Kidney epithelial cell (primary cell): Measurements from ENCODE around the gene MARVELD3. TPM values are rescaled to one million over a fixed set of nuclear protein-coding genes. Genes with fewer than 3 reads are reported as not detected.

ENCODE experiments used
- DNase-seq: peaks from one replicate; pipeline ENCODE4 v3.0.0-alpha.2; 2010; ENCODE audit warnings: low read depth
- H3K27me3 ChIP-seq: 2 replicates; pipeline ENCODE4 v1.6.0; 2011; ENCODE audit warnings: low read length; ENCODE audit not compliant: control insufficient read depth, insufficient read depth
- H3K36me3 ChIP-seq: 2 replicates; pipeline ENCODE4 v1.5.1; 2011; ENCODE audit warnings: low read length; ENCODE audit not compliant: control insufficient read depth, insufficient read depth
- H3K4me3 ChIP-seq: 2 replicates; pipeline ENCODE4 v1.5.1; 2011; ENCODE audit warnings: low read depth, mild to moderate bottlenecking, control low read depth, low read length
- total RNA-seq: library from RNA; depleted of rRNA; stranded (reverse); fragments of >200 nt; gene quantifications from 2 replicates; pipeline ENCODE4 v1.2.3, GENCODE V29; 2015
- TF ChIP-seq, protein P1 (sequence below): IDR thresholded peaks from 2 replicates; pipeline ENCODE4 v1.5.1; 2011; ENCODE audit warnings: mild to moderate bottlenecking, moderate library complexity, low read length, control low read depth, inconsistent platforms; ENCODE audit not compliant: insufficient read depth, poor library complexity, severe bottlenecking

MARVELD3 gene
- total RNA-seq, 1 donor from 2014 or later, result 15.7 TPM

- Histone ChIP-seq H3K36me3 (no peaks in the 10 kb centered on the region), H3K4me3 (no peak overlapping the region), H3K27me3 (no peaks in the 10 kb centered on the region)
- TF ChIP-seq, protein P1, sequence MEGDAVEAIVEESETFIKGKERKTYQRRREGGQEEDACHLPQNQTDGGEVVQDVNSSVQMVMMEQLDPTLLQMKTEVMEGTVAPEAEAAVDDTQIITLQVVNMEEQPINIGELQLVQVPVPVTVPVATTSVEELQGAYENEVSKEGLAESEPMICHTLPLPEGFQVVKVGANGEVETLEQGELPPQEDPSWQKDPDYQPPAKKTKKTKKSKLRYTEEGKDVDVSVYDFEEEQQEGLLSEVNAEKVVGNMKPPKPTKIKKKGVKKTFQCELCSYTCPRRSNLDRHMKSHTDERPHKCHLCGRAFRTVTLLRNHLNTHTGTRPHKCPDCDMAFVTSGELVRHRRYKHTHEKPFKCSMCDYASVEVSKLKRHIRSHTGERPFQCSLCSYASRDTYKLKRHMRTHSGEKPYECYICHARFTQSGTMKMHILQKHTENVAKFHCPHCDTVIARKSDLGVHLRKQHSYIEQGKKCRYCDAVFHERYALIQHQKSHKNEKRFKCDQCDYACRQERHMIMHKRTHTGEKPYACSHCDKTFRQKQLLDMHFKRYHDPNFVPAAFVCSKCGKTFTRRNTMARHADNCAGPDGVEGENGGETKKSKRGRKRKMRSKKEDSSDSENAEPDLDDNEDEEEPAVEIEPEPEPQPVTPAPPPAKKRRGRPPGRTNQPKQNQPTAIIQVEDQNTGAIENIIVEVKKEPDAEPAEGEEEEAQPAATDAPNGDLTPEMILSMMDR, result no peak
- DNase-seq, result no peak
Measured at GRCh38 chr16:71672125-71672524, 46.1 kb downstream of the MARVELD3 start.

DNA sequence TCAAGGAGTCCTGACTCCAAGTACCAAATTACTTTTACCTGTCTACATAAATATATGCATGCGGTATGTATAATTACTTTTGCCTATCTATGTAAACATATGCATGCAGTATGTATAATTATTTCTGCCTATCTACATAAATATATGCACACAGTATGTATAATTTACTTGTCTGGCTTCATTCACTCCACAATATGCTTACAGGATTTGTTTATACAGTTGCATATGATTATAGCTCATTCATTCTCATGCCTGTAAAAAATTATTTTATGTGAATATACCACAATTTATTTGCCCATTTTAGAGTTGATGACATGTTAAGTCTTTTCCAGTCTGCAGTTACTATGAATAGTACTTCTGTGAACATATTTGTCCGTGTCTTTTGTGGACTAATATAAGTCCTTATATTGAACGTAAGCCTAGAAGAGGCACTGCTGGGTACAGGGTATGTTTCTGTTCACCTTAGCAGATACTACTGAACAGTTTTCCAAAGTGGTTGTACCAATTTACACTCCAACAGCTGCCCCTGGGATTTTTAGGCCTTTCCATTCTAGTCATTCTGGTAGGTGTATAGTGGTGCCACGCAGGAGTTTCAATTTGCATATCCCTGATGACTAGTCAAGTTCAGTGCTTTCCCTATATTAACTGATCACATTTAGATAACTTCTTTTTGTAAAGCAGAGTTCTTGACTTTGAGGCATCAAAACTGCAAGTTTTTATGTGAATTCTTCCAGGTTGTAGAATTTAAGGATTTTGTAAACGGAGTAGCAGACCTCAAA is 47.0 kb downstream of the MARVELD3 start:
- DNase-seq, result no peak
- no peaks in the 10 kb centered on the region for H3K27me3 ChIP-seq
- H3K4me3 ChIP-seq, result no peak overlapping the region
- no peaks in the 10 kb centered on the region for H3K36me3 ChIP-seq
- TF ChIP-seq, protein P1, result no peak

DNA sequence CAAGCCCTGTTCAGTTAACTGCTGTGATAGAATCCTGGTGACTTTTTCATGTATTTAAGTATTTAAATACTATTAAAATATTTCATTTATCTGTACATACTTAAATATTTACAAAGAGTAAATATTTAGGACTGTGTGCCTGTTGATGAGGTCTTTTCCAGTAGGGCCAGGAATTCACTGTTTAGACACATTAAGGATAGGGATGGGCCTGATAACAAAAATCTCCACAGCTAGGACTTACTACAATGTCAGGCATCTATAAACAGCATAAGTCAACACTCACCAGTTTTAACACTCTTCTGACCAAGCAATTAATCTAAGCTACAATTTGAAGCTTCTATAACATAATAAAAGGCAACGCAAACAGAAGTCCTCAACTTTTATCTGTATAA is 47.6 kb downstream of the MARVELD3 start:
- DNase-seq, result no peak
- TF ChIP-seq, protein P1, result no peak
- Histone ChIP-seq H3K36me3 (no peaks in the 10 kb centered on the region), H3K4me3 (no peak overlapping the region), H3K27me3 (no peaks in the 10 kb centered on the region)

GRCh38 chr16:71674229-71674628 is 48.2 kb downstream of the MARVELD3 start:
- TF ChIP-seq, protein P1, result no peak
- no peak overlapping the region for H3K4me3 ChIP-seq
- H3K27me3 ChIP-seq, result no peaks in the 10 kb centered on the region
- H3K36me3 ChIP-seq, result no peaks in the 10 kb centered on the region
- no peak for DNase-seq

DNA sequence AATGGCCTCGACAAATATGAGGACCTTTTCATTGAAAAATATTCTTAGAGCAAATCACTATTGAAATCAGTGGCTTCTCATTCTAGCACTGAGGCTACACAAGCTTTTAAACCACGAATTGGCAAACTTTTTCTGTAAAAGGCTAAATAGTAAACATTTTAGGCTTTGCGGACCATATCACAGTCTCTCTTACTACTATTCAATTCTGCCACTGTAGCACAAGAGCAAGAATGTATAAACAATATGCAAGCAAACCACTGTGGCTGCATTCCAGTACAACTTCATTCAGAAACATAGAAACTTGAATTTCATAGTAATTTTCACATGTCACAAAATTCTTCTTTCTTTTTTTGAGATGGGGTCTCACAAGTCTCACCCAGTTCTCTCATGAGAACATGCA is 49.4 kb downstream of the MARVELD3 start:
- DNase-seq, result no peak
- TF ChIP-seq, protein P1, result no peak
- no peak overlapping the region for H3K4me3 ChIP-seq
- no peaks in the 10 kb centered on the region for H3K36me3 ChIP-seq
- no peaks in the 10 kb centered on the region for H3K27me3 ChIP-seq

DNA sequence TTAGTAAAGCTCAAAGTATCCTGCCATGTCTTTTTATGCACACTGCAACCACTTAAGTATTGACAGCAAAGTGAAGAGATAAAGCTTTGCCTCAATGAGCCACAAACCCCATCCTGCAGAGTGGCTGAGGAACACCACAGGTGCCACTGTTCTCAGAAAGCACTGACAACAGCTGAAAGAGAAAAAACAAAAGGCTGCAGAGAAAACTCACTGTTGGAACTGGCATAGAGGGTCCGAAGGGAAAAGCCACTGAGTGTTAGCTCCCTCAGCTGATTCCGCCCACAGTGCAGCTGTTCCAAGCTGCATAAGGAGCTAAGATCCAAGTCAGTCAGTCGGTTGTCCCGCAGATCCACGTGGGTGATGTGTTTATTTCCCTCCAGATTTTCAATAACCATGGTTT is 50.3 kb downstream of the MARVELD3 start:
- DNase-seq, result no peak

More for the DNA sequence above, 50.3 kb downstream of the MARVELD3 start:
- TF ChIP-seq, protein P1, result no peak
- Histone ChIP-seq H3K36me3 (no peaks in the 10 kb centered on the region), H3K4me3 (no peak overlapping the region), H3K27me3 (no peaks in the 10 kb centered on the region)
